Activated CD4-positive, alpha-beta memory T cell treated with anti-CD3 and anti-CD28 coated beads, Interleukin-2, amount 10 ng/mL, durations not matched to agents 7 days and 5 days (primary cell): ENCODE results near the gene GALNT2. TPM values are rescaled to one million over a fixed set of nuclear protein-coding genes. Genes with fewer than 3 reads are reported as not detected.

ENCODE experiments used
- CTCF ChIA-PET: fragments of 350-600 bp; sonication (Branson Sonifier 250); formaldehyde crosslinking; loops from one replicate; lab custom pipeline; 2021; ENCODE audit warnings: antibody characterized with exemption, inconsistent platforms; lab: Charles Lee
- POLR2A ChIA-PET: fragments of 350-600 bp; sonication (Branson Sonifier 250); formaldehyde crosslinking; loops from one replicate; lab custom pipeline; 2021; ENCODE audit warnings: antibody characterized with exemption; lab: Charles Lee
- DNase-seq: peaks from one replicate; pipeline ENCODE4 v3.0.0-alpha.2; 2020
- H3K27ac Mint-ChIP-seq: one replicate; pipeline ENCODE4 v1.8.0; 2021; ENCODE audit warnings: mild to moderate bottlenecking, mixed read lengths
- H3K27me3 Mint-ChIP-seq: one replicate; pipeline ENCODE4 v1.8.0; 2021; ENCODE audit warnings: mixed read lengths
- H3K36me3 Mint-ChIP-seq: one replicate; pipeline ENCODE4 v1.8.0; 2021; ENCODE audit warnings: low read depth, mixed read lengths
- H3K4me1 Mint-ChIP-seq: one replicate; pipeline ENCODE4 v1.8.0; 2021; ENCODE audit warnings: mixed read lengths
- H3K4me3 Mint-ChIP-seq: one replicate; pipeline ENCODE4 v1.8.0; 2021; ENCODE audit warnings: mild to moderate bottlenecking, mixed read lengths
- H3K9me3 Mint-ChIP-seq: one replicate; pipeline ENCODE4 v1.8.0; 2021; ENCODE audit warnings: mixed read lengths
- total RNA-seq, 2 experiments: library from RNA; stranded (reverse); gene quantifications; one replicate each; pipeline ENCODE4 v1.2.3, GENCODE V29; 2021

Gene GALNT2
- total RNA-seq, 2 experiments from 2014 or later = 18.7 to 19.1 TPM

DNA sequence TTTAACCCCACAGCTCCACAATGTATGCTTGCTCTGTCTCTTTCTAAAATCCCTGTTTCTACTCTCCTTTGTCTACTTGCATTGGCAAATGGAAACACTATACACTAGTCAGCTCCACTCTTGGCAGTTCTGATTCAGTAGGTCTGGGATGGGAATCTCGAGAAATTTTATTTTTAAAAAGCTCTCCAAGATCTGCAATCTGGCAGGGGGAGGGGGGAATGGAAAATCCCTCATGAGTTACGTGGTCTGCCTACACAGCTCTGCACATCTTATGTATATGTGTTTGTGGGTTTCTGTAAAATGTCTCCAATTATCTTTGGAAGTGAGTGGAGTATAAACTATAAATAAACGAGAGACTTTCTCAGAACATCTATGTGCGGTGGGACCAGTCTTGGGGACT lies 9.9 kb upstream of the GALNT2 start:
- Mint-ChIP-seq H3K36me3 (no peaks in the 10 kb centered on the region), H3K4me1 (no peaks in the 10 kb centered on the region), H3K27me3 (peaks cover 24% of the 10 kb centered on the region), H3K27ac (no peak overlapping the region), H3K4me3 (no peak overlapping the region), H3K9me3 (no peaks in the 10 kb centered on the region)
- DNase-seq = no peak
- CTCF ChIA-PET = no interaction called here
- POLR2A ChIA-PET = no interaction called here

DNA sequence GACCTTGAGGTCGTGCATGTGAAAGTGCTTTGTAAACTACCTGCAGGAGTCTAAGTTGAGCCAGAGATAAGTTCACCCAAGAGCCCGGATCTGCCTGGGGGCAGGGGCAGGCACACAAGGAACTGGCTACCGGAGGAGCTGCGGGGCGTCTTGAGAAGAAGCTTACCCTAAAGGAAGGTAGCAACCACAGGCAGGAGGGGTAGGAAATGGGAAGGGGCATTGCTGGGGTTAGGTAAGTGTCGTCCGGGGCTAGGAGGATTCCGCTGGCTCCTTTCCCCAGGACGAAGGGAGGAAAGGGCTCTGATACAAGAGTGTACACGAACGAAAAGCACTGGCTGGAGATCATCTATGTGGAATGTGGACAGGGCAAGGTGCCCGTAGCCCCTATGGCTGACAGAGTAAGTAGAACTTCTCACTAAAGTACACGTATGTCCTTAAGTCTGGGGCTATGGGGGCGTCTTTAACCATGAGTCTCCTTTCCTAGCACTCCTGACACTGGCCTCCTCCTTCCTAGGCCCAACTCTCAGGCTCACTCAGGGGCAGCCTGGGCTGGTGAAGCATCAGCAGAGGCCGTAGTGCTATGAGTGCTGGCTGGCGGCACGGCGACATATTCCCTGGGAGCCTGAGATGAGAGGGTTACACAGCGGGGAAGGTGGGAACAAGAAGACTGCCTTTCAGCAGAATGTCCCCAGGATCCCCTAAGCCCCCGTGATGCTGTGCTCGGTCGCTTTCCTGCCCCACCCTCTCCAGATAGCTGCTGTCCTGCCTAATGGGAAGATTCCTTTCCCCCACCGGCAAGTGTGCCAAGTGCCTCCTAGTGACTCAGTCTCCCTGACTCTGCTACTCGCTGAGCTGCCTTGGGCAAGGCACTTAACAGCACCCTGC lies 9.1 kb upstream of the GALNT2 start:
- DNase-seq = no peak
- Mint-ChIP-seq H3K27ac (no peak overlapping the region), H3K4me1 (no peaks in the 10 kb centered on the region), H3K4me3 (no peak overlapping the region), H3K27me3 (peaks cover 22% of the 10 kb centered on the region), H3K9me3 (peaks cover 4% of the 10 kb centered on the region), H3K36me3 (no peaks in the 10 kb centered on the region)
- POLR2A ChIA-PET = no interaction called here
- CTCF ChIA-PET = no interaction called here

DNA sequence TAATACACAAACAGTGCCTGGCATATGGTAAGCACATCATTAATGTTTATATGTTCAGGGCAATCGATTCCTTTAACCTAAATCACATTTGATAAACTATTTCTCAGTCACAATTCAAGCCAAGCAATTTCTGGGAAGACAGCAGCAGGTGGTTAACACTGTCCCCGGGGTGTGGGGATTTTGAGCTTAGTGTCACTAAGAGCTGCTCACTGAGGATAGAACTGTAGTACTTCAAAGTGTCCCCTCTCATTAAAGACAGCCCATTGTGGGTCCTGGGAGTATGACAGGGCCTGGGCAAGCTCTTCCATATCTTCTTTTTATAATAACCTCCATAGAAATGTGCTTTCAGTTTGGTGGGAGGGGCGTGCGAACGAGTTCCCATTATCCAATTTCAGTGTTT lies 8.4 kb upstream of the GALNT2 start:
- CTCF ChIA-PET = no interaction called here
- Mint-ChIP-seq H3K4me1 (no peaks in the 10 kb centered on the region), H3K9me3 (peaks cover 4% of the 10 kb centered on the region), H3K27me3 (peaks cover 22% of the 10 kb centered on the region), H3K4me3 (no peak overlapping the region), H3K27ac (no peak overlapping the region), H3K36me3 (no peaks in the 10 kb centered on the region)
- no peak for DNase-seq
- POLR2A ChIA-PET = no interaction called here

DNA sequence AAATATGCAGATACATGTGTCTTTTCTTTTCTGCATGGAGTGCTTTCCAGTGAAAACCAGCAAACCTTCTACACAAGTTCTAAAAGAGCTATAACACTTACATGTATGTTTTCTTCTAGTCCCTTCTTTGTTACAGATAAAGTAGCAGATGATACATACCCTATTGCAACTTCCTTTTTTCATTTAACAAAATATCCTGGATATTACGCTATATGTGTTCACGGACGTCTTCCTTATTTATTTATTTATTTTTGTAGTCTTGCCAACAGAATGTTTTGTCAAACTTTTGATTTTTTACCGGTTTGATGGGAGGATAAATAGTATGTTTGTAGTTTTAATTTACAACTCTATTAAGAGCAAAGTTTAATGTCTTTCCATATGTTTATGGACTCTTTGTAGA lies 5.2 kb upstream of the GALNT2 start:
- Mint-ChIP-seq H3K36me3 (no peaks in the 10 kb centered on the region), H3K27ac (no peak overlapping the region), H3K4me3 (no peak overlapping the region), H3K4me1 (peaks cover 8% of the 10 kb centered on the region), H3K9me3 (peaks cover 4% of the 10 kb centered on the region), H3K27me3 (peaks cover 19% of the 10 kb centered on the region)
- DNase-seq = no peak
- POLR2A ChIA-PET = no interaction called here
- CTCF ChIA-PET = no interaction called here

DNA sequence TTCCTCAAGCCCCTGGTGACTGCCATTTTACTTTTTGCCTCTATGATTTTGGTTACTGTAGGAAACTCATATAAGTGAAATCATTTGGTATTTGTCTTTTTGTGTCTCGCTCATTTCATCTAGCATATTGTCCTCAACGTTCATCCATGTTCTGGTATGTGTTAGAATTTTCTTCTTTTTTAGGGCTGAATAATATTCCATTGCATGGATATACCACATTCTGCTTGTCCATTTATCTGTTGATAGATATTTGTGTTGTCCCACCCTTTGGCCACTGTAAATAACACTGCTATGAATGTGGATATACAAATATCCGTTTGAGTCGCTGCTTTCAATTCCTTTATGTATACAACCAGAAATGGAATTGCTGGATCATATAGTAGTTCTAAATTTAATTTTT lies 4.5 kb upstream of the GALNT2 start:
- Mint-ChIP-seq H3K27me3 (peaks cover 16% of the 10 kb centered on the region), H3K27ac (no peak overlapping the region), H3K4me1 (peaks cover 8% of the 10 kb centered on the region), H3K4me3 (no peak overlapping the region), H3K9me3 (peaks cover 4% of the 10 kb centered on the region), H3K36me3 (no peaks in the 10 kb centered on the region)
- ChIA-PET CTCF (no interaction called here), POLR2A (no interaction called here)
- no peak for DNase-seq

DNA sequence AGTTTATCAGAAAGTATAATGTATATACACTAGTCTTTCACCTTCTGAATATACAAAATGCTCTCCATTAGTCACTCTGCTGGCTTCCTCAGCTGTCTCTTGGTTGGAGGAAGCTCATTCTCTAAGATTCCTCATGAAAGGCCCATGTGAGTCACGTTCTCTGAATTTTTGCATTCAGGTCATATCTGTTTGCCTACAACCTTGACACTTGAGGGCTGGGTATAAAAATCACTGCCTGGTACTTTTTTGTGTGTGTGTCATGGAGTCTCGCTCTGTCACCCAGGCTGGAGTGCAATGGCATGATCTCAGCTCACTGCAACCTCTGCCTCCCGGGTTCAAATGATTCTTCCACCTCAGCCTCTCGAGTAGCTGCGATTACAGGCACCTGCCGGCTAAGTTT lies 2.8 kb upstream of the GALNT2 start:
- POLR2A ChIA-PET = no interaction called here

DNA sequence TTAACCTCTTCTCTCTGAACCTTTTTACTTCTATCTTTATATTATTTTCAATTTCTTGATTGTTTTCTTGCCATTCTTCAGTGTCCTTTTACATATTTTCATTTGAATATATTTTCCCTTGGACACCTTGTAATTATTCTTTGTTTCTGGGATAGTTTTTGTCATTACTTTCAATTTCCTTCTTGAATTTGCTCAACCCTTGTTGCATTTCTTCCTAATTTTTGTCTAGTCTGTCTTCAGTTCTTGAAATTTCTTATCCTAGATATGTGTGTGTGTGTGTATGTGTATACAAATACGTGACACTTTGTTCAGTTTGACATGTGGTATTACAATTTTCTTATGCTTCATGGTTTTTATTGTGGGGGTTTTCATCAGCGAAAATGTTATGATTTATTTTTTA lies 1.9 kb upstream of the GALNT2 start:
- POLR2A ChIA-PET = interaction anchor here (0.5 kb wide), 1 partner anchor 574 kb away, joined by 3 read pairs; no protein-coding TSS in a partner anchor
- CTCF ChIA-PET = no interaction called here
- peaks cover 4% of the 10 kb centered on the region for H3K9me3 Mint-ChIP-seq
- no peak overlapping the region for H3K27ac Mint-ChIP-seq
- H3K27me3 Mint-ChIP-seq = peaks cover 9% of the 10 kb centered on the region
- H3K4me1 Mint-ChIP-seq = peaks cover 23% of the 10 kb centered on the region
- no peak for DNase-seq
- H3K4me3 Mint-ChIP-seq = peak overlapping the region; percentile 21
- no peaks in the 10 kb centered on the region for H3K36me3 Mint-ChIP-seq

More for the DNA sequence above, 2.8 kb upstream of the GALNT2 start:
- H3K9me3 Mint-ChIP-seq = peaks cover 4% of the 10 kb centered on the region
- peaks cover 20% of the 10 kb centered on the region for H3K4me1 Mint-ChIP-seq
- no peak overlapping the region for H3K27ac Mint-ChIP-seq
- no peak overlapping the region for H3K4me3 Mint-ChIP-seq
- no peak for DNase-seq
- CTCF ChIA-PET = no interaction called here
- peaks cover 16% of the 10 kb centered on the region for H3K27me3 Mint-ChIP-seq
- no peaks in the 10 kb centered on the region for H3K36me3 Mint-ChIP-seq

DNA sequence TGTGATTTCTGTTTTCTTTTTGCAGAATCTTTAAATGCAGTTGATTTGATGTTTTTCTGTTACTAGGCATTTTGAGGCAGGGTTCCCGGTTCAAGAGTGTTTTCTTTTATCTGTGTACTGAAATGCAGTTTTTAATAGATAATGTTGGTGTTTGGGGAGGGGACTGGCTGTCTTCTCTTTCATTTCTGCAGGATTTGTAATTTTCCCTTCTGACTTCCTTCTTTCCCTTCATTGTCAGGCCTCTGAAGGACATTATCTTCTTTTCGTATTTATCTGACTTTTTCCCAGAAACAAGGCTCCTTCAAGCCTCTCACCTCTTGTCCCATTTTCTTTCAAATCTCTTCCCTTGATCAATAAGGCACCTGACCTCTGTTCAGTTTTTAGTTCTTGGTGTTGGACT lies 1.5 kb upstream of the GALNT2 start:
- Mint-ChIP-seq H3K4me1 (peaks cover 23% of the 10 kb centered on the region), H3K27ac (no peak overlapping the region), H3K9me3 (peaks cover 4% of the 10 kb centered on the region), H3K4me3 (no peak overlapping the region), H3K27me3 (peaks cover 5% of the 10 kb centered on the region), H3K36me3 (no peaks in the 10 kb centered on the region)
- CTCF ChIA-PET = no interaction called here
- DNase-seq = no peak
- POLR2A ChIA-PET = interaction anchor here (0.5 to 1.5 kb wide), 3 partner anchors 17 to 575 kb away, joined by 3 to 4 read pairs (median 3); no protein-coding TSS in a partner anchor

DNA sequence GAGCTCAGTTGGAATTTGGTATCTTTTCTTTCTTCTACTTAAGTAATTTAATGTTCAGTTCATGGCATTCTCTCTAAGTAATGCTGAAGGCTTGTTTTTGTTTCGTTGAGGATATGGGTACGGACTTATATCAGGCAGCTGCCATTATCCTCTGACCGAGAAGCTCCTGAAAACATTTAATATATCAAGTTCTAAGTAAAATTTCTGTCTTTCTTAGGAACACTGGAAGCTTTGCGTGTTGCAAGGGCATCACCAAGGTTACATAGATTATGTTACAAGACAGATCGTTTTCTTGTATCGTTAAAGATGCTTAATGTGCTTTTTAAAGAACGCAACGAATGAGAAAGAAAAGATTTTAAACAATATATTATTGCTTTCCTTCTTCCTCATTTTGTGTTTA lies 1.0 kb upstream of the GALNT2 start:
- DNase-seq = no peak

DNA sequence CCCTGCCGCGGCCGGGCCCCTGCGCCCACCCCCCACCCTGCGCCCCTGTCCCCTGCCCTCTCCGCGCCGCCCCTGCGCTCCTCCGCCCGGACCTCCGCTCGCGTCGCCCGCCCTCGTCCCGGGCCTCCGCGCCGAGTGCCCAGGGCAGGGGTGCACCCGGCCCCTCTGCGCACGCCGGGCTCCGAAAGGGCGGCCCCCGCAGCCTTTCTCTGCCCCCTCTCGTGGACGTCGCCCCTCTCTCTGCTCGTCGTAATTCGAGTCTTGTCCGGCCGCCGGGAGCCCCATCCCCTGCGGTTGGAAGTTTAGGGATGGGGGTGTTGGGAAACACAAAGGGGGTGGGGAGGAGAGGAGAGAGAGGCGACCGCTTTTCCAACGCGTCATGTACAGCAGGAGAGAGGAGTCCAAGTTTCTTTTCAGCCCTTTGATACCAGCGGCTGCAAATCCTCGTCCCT lies 407 bp downstream of the GALNT2 start:
- CTCF ChIA-PET = no interaction called here

More for the DNA sequence above, 1.0 kb upstream of the GALNT2 start:
- Mint-ChIP-seq H3K36me3 (no peaks in the 10 kb centered on the region), H3K9me3 (peaks cover 4% of the 10 kb centered on the region), H3K27ac (peak overlapping the region; percentile 63), H3K27me3 (peaks cover 2% of the 10 kb centered on the region), H3K4me1 (peaks cover 23% of the 10 kb centered on the region), H3K4me3 (peak overlapping the region; percentile 75)
- ChIA-PET CTCF (no interaction called here), POLR2A (interaction anchor here (0.5 to 1.5 kb wide), 3 partner anchors 17 to 575 kb away, joined by 3 to 4 read pairs (median 3); no protein-coding TSS in a partner anchor)

DNA sequence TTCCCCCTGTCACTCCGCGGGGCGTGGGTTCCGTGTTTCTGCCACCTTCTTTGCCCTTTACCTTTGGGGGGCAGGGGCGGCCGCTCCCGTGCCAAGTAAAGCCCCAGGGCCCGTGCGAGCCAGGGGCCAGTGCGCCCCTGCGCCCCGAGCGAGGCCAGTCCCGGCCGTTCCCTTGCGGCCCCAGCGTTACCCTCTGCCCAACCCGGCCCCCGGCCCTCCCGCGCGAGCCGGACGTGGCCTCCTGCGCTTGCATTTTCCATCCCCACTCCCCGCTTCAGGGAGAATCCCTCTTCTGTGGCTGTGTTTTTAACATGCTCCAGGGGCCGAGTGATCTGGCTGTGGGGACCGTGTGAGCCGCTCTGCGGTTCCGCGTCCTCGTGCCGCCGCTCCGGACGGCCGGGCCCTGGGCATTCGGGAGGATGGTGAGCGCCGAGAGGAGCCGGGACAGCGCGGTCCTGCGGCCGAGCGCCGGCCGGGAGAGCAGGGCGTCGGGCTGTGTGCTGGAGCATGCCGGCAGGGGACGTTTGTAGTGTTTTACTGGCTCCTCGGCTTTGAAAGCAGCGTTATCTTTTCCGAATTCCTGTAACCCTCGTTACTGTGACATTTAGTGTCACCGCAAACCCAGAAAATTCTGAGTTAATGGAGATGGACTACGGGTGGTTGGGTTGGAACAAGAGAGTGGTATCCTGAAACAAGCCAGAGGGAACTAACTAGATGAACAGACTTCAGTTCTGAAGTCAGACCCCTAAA lies 1.0 kb downstream of the GALNT2 start:
- Mint-ChIP-seq H3K9me3 (no peaks in the 10 kb centered on the region), H3K4me1 (peaks cover 23% of the 10 kb centered on the region), H3K27ac (peak overlapping the region; percentile 73), H3K36me3 (no peaks in the 10 kb centered on the region), H3K27me3 (no peaks in the 10 kb centered on the region), H3K4me3 (peak overlapping the region; percentile 85)
- ChIA-PET CTCF (interaction anchor here (0.9 kb wide), 1 partner anchor 99 kb away, joined by 3 read pairs; no protein-coding TSS in a partner anchor), POLR2A (interaction anchor here (0.7 kb wide), 1 partner anchor 9 kb away, joined by 3 read pairs; no protein-coding TSS in a partner anchor)
- peak; percentile 34 for DNase-seq

More for the DNA sequence above, 407 bp downstream of the GALNT2 start:
- no peaks in the 10 kb centered on the region for H3K27me3 Mint-ChIP-seq
- no peaks in the 10 kb centered on the region for H3K36me3 Mint-ChIP-seq
- POLR2A ChIA-PET = interaction anchor here (1.0 kb wide), 1 partner anchor 37 kb away, joined by 5 read pairs; no protein-coding TSS in a partner anchor
- DNase-seq = no peak
- H3K9me3 Mint-ChIP-seq = peaks cover 2% of the 10 kb centered on the region
- H3K4me1 Mint-ChIP-seq = peaks cover 23% of the 10 kb centered on the region
- H3K27ac Mint-ChIP-seq = peak overlapping the region; percentile 73
- H3K4me3 Mint-ChIP-seq = peak overlapping the region; percentile 85

DNA sequence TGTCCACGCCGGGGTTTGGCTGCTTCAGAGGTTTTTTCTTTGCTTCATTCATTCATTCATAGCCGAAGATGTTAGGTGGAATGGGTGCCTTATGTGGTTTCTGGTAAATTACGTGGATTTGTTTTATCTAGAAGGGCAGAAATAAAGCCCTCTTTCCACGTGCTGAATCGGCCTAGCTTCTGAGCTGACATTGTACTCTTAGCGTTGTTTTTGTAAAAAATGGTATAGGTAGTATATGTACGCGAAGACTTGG lies 1.5 kb downstream of the GALNT2 start:
- peaks cover 25% of the 10 kb centered on the region for H3K4me1 Mint-ChIP-seq
- ChIA-PET POLR2A (interaction anchor here (0.7 kb wide), 1 partner anchor 9 kb away, joined by 3 read pairs; no protein-coding TSS in a partner anchor), CTCF (interaction anchor here (0.9 kb wide), 1 partner anchor 98 kb away, joined by 3 read pairs; no protein-coding TSS in a partner anchor)

More for the DNA sequence above, 1.5 kb downstream of the GALNT2 start:
- no peaks in the 10 kb centered on the region for H3K36me3 Mint-ChIP-seq
- DNase-seq = no peak
- no peaks in the 10 kb centered on the region for H3K27me3 Mint-ChIP-seq
- H3K9me3 Mint-ChIP-seq = no peaks in the 10 kb centered on the region
- peak overlapping the region; percentile 12 for H3K27ac Mint-ChIP-seq
- H3K4me3 Mint-ChIP-seq = peak overlapping the region; percentile 85
